Astrocyte (in vitro differentiated cells and primary cell): ENCODE results near the gene MLLT10.

Experiments used
- CTCF ChIP-seq: IDR thresholded peaks from 2 replicates; pipeline ENCODE4 v1.5.1; 2011; ENCODE audit warnings: low read depth, mild to moderate bottlenecking, inconsistent platforms, low read length, moderate library complexity; ENCODE audit not compliant: insufficient read depth
- EZH2 ChIP-seq: IDR thresholded peaks from 2 replicates; pipeline ENCODE4 v1.6.1; 2012; ENCODE audit warnings: mild to moderate bottlenecking, low read length, inconsistent platforms; ENCODE audit not compliant: insufficient read depth

- TF ChIP-seq CTCF (no peak), EZH2 (no peak)
Measured at GRCh38 chr10:21524526-21525366, 9.3 kb upstream of the MLLT10 start.
